Activated T-helper 1 cell treated with anti-CD3 and anti-CD28 coated beads, Interleukin-12 subunit alpha, Interleukin-12 subunit beta, Interleukin-2, Interleukin-4 antibody, amounts not matched to agents 30 ng/mL and 10 ng/mL and 1 ng/mL, durations not matched to agents 14 hours and 24 hours and 36 hours (primary cell): ENCODE measurements around the gene GABRG3. TPM values are rescaled to one million over a fixed set of nuclear protein-coding genes. Genes with fewer than 3 reads are reported as not detected.
"Not testable (repeated sequence)": the region's sequence is repeated elsewhere in the genome, so short reads cannot be mapped to it uniquely, and the experiment has no call there.

Experiments
- DNase-seq: peaks from one replicate; pipeline ENCODE4 v3.0.0; 2021; ENCODE audit warnings: low spot score
- H3K27ac Mint-ChIP-seq: one replicate; pipeline ENCODE4 v1.8.0; 2021; ENCODE audit warnings: mild to moderate bottlenecking, mixed read lengths
- H3K27me3 Mint-ChIP-seq: one replicate; pipeline ENCODE4 v1.8.0; 2022; ENCODE audit warnings: mild to moderate bottlenecking, moderate library complexity, mixed read lengths; ENCODE audit not compliant: insufficient read depth
- H3K36me3 Mint-ChIP-seq: one replicate; pipeline ENCODE4 v1.8.0; 2021; ENCODE audit warnings: low read depth, mixed read lengths
- H3K4me1 Mint-ChIP-seq: one replicate; pipeline ENCODE4 v1.8.0; 2021; ENCODE audit warnings: low read depth, mixed read lengths
- H3K4me3 Mint-ChIP-seq: one replicate; pipeline ENCODE4 v1.8.0; 2021; ENCODE audit warnings: mild to moderate bottlenecking, moderate library complexity, mixed read lengths
- H3K9me3 Mint-ChIP-seq: one replicate; pipeline ENCODE4 v1.8.0; 2021; ENCODE audit warnings: mixed read lengths
- intact Hi-C: fragments of 100-400 bp; cut with micrococcal nuclease; formaldehyde crosslinking; loops from one replicate; pipeline ENCODE4 v1.15.1; 2024
- total RNA-seq: library from RNA; stranded (reverse); gene quantifications from 2 replicates; pipeline ENCODE4 v1.2.3, GENCODE V29; 2022

GABRG3 gene
- total RNA-seq, 1 donor from 2014 or later, result not detected

- no peaks in the 10 kb centered on the region for H3K27me3 Mint-ChIP-seq
These were observed 16.6 kb upstream of the GABRG3 start for GRCh38 chr15:26954403-26954802.

GRCh38 chr15:26967719-26968269, 3.2 kb upstream of the GABRG3 start:
- intact Hi-C loops, result no loop called here
- Mint-ChIP-seq H3K4me3 (no peak overlapping the region), H3K27ac (no peak overlapping the region), H3K4me1 (no peaks in the 10 kb centered on the region), H3K27me3 (peaks cover 10% of the 10 kb centered on the region), H3K9me3 (no peaks in the 10 kb centered on the region), H3K36me3 (no peaks in the 10 kb centered on the region)
- DNase-seq, result no peak

More at GRCh38 chr15:26954403-26954802, 16.6 kb upstream of the GABRG3 start:
- DNase-seq, result no peak
- peaks cover 4% of the 10 kb centered on the region for H3K9me3 Mint-ChIP-seq
- no peak overlapping the region for H3K27ac Mint-ChIP-seq
- H3K36me3 Mint-ChIP-seq, result no peaks in the 10 kb centered on the region
- intact Hi-C loops, result no loop called here
- no peak overlapping the region for H3K4me3 Mint-ChIP-seq
- no peaks in the 10 kb centered on the region for H3K4me1 Mint-ChIP-seq

- intact Hi-C loops, result no loop called here
- Mint-ChIP-seq H3K27ac (no peak overlapping the region), H3K36me3 (no peaks in the 10 kb centered on the region), H3K4me1 (no peaks in the 10 kb centered on the region), H3K4me3 (no peak overlapping the region), H3K27me3 (peaks cover 10% of the 10 kb centered on the region), H3K9me3 (no peaks in the 10 kb centered on the region)
- no peak for DNase-seq
These were observed 2.2 kb upstream of the GABRG3 start for GRCh38 chr15:26968806-26969205.

GRCh38 chr15:26971271-26972018, 464 bp downstream of the GABRG3 start:
- Mint-ChIP-seq H3K36me3 (no peaks in the 10 kb centered on the region), H3K27me3 (peaks cover 10% of the 10 kb centered on the region), H3K4me1 (no peaks in the 10 kb centered on the region), H3K9me3 (no peaks in the 10 kb centered on the region), H3K4me3 (no peak overlapping the region), H3K27ac (no peak overlapping the region)
- DNase-seq, result no peak
- intact Hi-C loops, result no loop called here

- Mint-ChIP-seq H3K4me3 (no peak overlapping the region), H3K4me1 (no peaks in the 10 kb centered on the region), H3K36me3 (no peaks in the 10 kb centered on the region), H3K27ac (no peak overlapping the region), H3K27me3 (peaks cover 10% of the 10 kb centered on the region), H3K9me3 (no peaks in the 10 kb centered on the region)
- no peak for DNase-seq
- intact Hi-C loops, result no loop called here
These were observed 1.7 kb downstream of the GABRG3 start for GRCh38 chr15:26972636-26973035.

- H3K27me3 Mint-ChIP-seq, result peaks cover 10% of the 10 kb centered on the region
- no peak for DNase-seq
- no peaks in the 10 kb centered on the region for H3K4me1 Mint-ChIP-seq
- no peak overlapping the region for H3K4me3 Mint-ChIP-seq
- H3K36me3 Mint-ChIP-seq, result no peaks in the 10 kb centered on the region
- intact Hi-C loops, result no loop called here
- H3K9me3 Mint-ChIP-seq, result no peaks in the 10 kb centered on the region
- H3K27ac Mint-ChIP-seq, result no peak overlapping the region
These were observed 3.3 kb downstream of the GABRG3 start for GRCh38 chr15:26974120-26974780.

GRCh38 chr15:26981492-26981891, 10.5 kb downstream of the GABRG3 start:
- no peaks in the 10 kb centered on the region for H3K27me3 Mint-ChIP-seq
- no peaks in the 10 kb centered on the region for H3K36me3 Mint-ChIP-seq
- no peaks in the 10 kb centered on the region for H3K4me1 Mint-ChIP-seq
- DNase-seq, result no peak
- H3K9me3 Mint-ChIP-seq, result no peaks in the 10 kb centered on the region
- H3K27ac Mint-ChIP-seq, result no peak overlapping the region
- H3K4me3 Mint-ChIP-seq, result no peak overlapping the region
- intact Hi-C loops, result no loop called here

- H3K4me1 Mint-ChIP-seq, result no peaks in the 10 kb centered on the region
These were observed 12.8 kb downstream of the GABRG3 start for GRCh38 chr15:26983822-26984221.

GRCh38 chr15:26985050-26985449, 14.1 kb downstream of the GABRG3 start:
- intact Hi-C loops, result no loop called here

More at GRCh38 chr15:26983822-26984221, 12.8 kb downstream of the GABRG3 start:
- Mint-ChIP-seq H3K27ac (no peak overlapping the region), H3K4me3 (no peak overlapping the region), H3K27me3 (no peaks in the 10 kb centered on the region), H3K36me3 (no peaks in the 10 kb centered on the region), H3K9me3 (peaks cover 4% of the 10 kb centered on the region)
- no peak for DNase-seq
- intact Hi-C loops, result no loop called here

GRCh38 chr15:26996250-26996649, 25.3 kb downstream of the GABRG3 start:
- Mint-ChIP-seq H3K27me3 (no peaks in the 10 kb centered on the region), H3K9me3 (peaks cover 6% of the 10 kb centered on the region), H3K4me3 (no peak overlapping the region), H3K4me1 (no peaks in the 10 kb centered on the region), H3K36me3 (no peaks in the 10 kb centered on the region), H3K27ac (no peak overlapping the region)
- intact Hi-C loops, result no loop called here
- no peak for DNase-seq

More at GRCh38 chr15:26985050-26985449, 14.1 kb downstream of the GABRG3 start:
- Mint-ChIP-seq H3K36me3 (no peaks in the 10 kb centered on the region), H3K27me3 (no peaks in the 10 kb centered on the region), H3K9me3 (peaks cover 4% of the 10 kb centered on the region), H3K4me1 (no peaks in the 10 kb centered on the region), H3K27ac (no peak overlapping the region), H3K4me3 (no peak overlapping the region)
- DNase-seq, result no peak

GRCh38 chr15:27003003-27003402, 32.0 kb downstream of the GABRG3 start:
- H3K9me3 Mint-ChIP-seq, H3K36me3 Mint-ChIP-seq, intact Hi-C loops, H3K27me3 Mint-ChIP-seq, H3K4me3 Mint-ChIP-seq, H3K27ac Mint-ChIP-seq, H3K4me1 Mint-ChIP-seq, DNase-seq: not testable (repeated sequence)

- H3K27ac Mint-ChIP-seq, H3K4me1 Mint-ChIP-seq, H3K9me3 Mint-ChIP-seq, DNase-seq, H3K36me3 Mint-ChIP-seq, H3K4me3 Mint-ChIP-seq, H3K27me3 Mint-ChIP-seq, intact Hi-C loops: not testable (repeated sequence)
These were observed 33.2 kb downstream of the GABRG3 start for GRCh38 chr15:27004226-27004625.

- H3K27me3 Mint-ChIP-seq, result no peaks in the 10 kb centered on the region
- H3K4me3 Mint-ChIP-seq, result no peak overlapping the region
- peak; percentile 8 for DNase-seq
- no peaks in the 10 kb centered on the region for H3K36me3 Mint-ChIP-seq
- intact Hi-C loops, result loop anchor here (1.0 kb wide), 1 partner anchor 126 kb away; no protein-coding TSS in a partner anchor
- H3K9me3 Mint-ChIP-seq, result no peaks in the 10 kb centered on the region
- no peaks in the 10 kb centered on the region for H3K4me1 Mint-ChIP-seq
- H3K27ac Mint-ChIP-seq, result no peak overlapping the region
These were observed 46.3 kb downstream of the GABRG3 start for GRCh38 chr15:27017168-27017809.
